GM19239 (cell line): ENCODE measurements around the gene KIF16B.

ENCODE experiments used
- DNase-seq: peaks from one replicate; pipeline ENCODE4 v3.0.0; 2011; ENCODE audit warnings: low spot score; ENCODE audit not compliant: insufficient read length
- FAIRE-seq: peaks from 2 replicates; lab custom pipeline; 2011; peaks lifted over from hg19 to GRCh38; lab: Jason Lieb, UNC

The KIF16B gene

DNA sequence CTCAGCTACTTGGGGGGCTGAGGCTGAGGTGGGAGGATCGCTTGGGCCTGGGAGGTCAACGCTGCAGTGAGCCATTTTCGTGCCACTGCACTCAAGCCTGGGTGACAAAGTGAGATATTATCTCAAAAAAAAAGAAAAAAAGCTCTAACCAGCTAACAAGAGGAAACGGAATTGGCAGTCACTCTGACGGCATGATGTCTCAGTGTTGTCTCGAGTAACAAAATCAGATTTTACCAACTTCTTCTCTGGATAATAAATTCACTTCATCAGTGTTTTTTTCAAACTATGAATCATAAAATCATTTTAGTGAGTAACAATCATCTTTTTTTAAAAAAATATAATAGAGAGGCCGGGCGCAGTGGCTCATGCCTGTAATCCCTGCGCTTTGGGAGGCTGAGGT lies 12.6 kb downstream of the KIF16B start:
- FAIRE-seq (no peak), DNase-seq (no peak)

DNA sequence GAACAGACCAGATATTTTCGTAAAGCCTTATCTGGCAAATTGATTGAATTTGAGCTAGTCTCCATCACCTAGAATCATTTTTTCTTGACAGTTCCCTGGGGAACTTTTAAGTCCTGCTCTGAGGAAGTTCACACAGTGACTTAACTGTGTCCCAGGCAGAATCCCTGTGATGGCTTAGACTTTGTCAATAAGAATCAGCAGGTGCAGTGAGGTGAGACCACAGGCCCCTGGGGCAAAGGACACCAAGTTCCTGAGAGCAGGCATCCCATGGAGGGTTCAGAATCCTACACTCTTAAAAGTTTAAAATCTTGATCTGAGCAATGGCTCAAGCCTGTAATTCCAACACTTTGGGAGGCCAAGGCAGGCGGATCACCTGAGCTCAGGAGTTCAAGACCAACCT lies 13.0 kb downstream of the KIF16B start:
- FAIRE-seq (no peak), DNase-seq (no peak)

DNA sequence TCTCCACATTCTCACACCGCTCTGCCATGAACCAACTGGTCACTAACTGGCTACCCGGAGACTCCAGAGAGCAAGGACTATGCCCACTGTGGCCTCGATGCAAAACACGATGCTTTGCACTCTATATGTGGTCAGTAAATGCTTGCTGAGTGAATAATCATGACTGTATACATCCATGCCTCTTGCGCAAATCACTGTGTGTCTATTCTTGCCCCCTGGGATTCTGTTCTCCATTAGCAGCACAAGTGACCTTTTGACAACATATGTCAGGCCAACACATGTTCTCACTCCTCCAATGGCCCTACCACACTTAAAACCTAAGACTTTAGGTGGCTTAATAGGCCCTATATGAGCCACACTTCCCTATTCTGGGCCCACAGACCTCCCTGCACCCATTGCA lies 16.9 kb downstream of the KIF16B start:
- FAIRE-seq = no peak

DNA sequence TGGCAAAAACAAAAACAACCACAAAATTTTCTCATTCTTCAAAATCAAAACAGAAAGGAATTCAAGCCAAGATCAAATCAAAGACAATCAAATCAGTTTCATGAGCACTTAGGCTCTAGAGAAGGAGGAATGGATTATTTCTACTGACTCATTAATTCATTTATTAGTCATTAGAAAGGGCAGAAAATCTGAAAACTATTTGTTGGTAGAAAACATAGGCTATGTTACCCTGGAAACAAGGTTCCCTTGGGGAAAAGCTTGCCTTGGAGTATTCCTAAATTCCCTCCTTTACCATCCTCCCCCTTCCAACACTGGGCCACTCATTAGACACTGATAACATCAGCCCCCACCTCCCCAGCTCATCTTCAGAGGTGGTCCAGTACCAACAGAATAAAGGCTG lies 17.5 kb downstream of the KIF16B start:
- DNase-seq = no peak
- FAIRE-seq = no peak

More for the DNA sequence above, 16.9 kb downstream of the KIF16B start:
- DNase-seq = no peak

DNA sequence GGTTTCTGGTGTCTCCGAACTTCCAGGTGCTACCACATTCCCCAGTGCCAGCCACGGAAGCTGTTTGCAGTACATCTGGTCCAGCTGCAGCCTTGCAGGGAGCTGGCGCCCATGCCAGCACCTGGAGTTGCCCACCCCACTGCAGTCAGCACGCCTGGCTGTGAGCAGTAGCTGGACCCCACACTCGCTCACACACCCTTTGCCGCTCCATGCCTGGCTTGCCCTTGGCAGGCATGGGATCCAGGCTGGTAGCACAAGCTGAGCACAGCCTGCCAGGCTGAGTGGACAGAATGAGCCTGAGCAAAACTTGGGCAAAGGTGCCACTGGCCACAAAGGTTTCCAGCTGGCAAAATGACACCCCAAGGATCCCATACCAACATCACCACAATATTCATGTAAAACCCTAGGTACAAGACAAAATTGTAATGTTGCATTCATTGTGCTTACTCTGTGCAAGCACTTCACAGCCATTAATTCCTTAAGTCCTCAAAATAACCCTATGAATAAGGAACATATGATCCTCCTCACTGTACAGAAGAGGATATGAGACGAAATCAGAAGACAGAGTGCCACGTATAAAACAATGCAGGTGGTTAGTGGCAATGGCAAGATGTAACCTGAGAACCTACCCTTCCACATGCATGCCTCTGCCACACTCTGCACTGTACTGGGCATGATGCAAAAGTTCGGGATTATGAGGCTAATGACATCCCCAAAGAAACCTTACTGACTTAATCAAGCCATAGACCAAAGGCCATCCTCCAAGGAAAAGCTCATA lies 18.3 kb downstream of the KIF16B start:
- no peak for FAIRE-seq

DNA sequence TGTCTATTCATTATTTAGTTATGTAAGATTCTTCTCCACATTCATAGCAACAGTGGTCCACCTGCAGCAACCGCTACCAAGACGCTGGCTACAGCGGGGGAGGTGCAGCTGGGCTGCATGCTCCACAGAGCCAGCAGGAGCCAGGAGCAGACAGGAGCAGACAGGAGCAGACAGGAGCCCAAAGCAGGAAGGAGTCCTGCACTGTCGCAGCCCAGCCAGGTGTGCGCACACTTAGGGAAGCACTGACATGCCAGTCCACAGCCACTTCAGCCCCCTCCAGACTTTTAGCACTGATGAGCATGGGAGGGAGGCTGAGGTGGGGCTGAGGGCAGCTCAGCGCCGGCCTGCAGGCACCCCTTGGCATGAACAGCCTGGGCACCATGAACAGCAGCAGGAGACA lies 19.6 kb downstream of the KIF16B start:
- DNase-seq (no peak), FAIRE-seq (no peak)

More for the DNA sequence above, 18.3 kb downstream of the KIF16B start:
- no peak for DNase-seq

DNA sequence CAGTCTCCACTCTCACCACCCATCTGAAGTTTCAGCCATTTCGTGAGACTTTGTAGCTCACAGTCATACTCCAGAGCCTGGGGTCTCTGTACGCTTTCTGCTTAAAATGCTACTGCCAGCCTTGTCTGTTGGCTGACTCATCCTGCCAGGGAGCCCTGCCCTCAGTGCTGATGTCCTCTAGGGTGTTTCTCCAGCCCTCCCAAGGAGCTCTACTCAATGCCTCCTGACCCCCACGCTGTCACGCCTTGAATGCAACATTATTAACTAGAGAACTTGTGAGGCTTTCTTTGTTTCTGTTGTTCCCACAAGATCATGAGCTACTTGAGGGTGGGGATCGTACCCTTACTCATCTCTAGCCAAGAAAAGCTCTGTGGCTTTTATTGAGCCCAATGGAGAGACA lies 20.1 kb downstream of the KIF16B start:
- DNase-seq (no peak), FAIRE-seq (no peak)

DNA sequence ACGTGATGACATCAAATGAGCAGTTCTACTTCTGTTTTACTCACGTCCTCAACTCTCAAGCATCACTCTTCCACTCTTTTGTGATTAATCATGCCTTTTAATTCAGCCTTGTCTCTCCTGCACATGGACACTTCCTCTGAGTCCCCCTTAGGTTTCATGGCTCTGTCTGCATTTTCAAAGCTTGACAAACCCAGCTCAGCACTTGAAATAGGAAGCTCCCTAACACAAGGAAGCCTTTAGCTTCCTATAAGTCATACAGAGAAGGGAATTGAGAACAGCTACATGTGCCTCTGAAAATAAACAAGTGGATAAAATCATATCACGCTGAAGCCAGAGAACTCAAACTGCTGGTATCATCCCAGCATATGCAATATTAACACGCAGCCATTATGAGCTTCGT lies 21.2 kb downstream of the KIF16B start:
- no peak for DNase-seq
- no peak for FAIRE-seq

DNA sequence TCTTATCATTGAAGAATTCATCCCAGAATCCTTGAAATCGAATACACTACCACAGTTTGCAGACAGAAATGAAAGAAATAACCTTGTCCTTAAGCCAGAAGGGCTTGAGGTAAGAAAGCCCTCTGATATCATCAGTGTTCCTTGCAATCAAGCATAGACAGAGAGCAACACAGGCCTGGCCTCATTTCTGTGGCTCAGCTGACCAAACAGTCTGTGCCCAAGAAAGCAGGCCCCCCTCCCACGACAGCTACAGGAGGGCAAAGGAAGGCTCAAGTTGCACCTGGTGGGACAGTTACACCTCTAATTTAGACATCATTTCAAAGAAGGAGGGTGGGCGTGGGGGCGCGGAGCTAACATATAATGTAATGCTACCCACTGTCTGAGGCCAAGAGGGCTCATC lies 21.6 kb downstream of the KIF16B start:
- DNase-seq = no peak
- no peak for FAIRE-seq

DNA sequence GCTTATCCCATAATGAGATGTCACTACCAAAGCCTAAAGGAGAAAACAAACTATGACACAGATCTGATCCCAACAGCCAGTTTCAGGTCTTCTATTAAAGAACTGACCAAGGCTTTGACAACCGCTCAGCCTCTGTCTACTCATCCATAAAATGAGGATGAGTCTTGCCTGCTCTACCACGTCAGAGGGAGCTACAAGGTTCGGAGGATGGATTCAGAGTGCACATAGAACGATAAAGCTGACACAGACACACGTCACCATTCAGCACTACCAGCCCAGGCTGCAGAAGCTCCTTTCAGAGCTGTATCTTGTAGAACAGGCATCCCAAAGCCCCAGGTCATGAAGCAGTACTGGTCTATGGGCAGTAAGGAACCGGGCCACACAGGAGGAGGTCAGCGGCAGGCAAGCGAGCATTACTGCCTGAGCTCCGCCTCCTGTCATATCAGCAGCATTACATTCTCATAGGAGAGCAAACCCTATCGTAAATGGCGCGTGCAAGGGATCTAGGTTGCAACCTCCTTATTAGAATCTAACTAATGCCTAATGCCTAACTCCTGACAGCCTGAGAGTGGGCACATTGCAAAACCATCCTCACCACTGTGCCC lies 25.1 kb downstream of the KIF16B start:
- FAIRE-seq (no peak), DNase-seq (no peak)

DNA sequence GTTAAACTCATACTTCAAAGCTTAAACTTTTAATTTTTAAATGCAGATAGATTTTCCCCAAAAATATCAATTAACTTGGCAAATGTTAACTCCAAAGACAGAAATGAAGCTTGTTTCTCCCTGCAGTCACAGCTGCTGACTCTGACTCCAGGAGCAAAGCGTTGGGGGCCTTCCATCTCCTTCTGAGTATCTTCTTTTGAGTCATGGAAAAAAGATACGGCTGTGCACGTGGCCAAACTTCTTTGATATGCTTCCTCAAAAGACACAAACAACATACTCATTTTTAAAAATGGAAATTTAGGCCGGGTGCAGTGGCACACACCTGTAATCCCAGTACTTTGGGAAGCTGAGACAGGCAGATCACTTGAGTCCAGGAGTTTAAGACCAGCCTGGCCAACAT lies 28.3 kb downstream of the KIF16B start:
- FAIRE-seq (no peak), DNase-seq (no peak)

DNA sequence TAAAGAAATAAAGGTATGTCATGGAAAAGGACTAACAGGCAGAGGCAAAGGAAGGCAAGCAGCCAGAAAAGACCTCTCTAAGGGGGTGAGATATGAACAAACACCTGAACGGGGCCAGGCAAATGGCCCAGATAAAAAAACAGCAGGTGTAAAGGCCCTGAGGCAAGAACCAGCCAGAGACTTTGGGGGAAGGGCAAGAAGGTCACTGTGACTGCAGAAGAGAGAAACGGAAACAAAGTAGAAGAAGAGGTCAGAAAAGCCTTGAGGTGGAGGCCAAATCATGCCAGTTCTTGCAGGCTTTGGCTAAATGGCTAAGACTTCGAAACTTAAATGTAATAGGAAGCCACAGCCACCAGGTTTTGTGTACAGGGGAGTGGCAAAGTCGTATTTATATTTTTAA lies 30.8 kb downstream of the KIF16B start:
- FAIRE-seq (no peak), DNase-seq (no peak)

DNA sequence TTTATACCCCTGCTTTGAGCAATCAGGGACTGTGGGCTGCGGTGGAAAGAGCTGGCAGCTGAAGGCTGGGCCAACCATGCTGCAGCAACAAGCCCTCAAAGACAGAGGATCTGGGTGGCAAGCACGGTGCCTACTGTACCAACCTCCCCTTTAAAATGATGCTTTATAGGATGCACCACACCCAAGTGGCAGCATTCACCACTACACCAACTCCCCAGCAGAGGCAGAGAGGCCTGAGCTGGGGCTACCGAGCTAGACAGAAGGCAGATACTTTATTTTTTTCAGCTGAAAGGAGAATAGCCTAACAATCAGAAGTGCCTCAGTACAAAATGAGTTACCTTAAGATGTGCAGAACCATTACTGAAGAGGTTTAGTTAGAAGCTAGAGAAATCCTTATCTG lies 31.4 kb downstream of the KIF16B start:
- no peak for DNase-seq
- FAIRE-seq = no peak

DNA sequence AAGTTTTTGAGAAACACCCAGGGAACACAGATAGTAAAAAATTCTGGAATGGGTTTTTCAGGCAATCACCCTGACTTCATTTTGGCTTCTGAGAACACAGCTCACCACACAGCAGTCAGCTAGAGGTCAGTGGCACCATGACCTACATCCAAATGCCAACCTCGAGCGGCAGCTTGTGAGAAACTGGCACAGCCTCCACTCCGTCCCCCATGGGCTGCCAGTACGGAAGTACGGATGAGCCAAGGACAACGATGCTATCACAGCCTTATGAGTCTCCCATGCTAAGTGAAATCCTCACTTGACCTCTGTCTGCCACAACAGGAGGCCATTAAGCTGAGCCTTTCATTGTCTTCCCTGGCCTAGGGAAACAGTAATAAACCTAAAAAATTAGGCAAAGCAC lies 32.0 kb downstream of the KIF16B start:
- DNase-seq (no peak), FAIRE-seq (no peak)

DNA sequence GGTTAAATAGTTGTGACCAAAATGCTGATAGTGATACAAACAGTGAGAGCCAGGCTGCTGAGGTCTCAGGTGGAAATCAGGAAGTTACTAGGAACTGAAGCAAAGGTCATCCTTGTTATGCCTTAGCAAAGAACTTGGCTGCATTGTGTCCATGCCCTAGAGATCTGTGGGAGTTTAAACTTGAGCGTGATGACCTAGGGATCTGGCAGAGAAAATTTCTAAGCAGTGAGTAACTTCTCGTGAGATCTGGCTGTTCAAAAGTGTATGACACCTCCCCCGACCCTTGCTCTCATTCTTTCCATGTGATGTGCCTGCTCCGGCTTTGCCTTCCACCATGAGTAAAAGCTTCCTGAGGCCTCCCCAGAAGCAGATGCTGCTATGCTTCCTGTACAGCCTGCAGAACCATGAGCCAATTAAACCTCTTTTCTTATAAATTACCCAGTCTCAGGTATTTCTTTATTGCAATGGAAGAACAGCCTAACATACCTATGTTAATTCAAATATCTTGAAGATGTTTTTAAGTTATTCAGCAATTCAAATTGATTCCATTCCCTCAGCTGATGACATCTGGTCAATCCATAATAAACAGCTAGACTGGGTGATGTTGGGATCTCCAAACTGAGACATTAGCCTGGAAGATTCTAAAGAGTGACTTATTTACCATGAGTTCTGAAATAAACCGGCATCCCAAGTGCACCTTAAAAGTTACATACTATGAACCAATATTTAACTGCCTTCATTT lies 33.8 kb downstream of the KIF16B start:
- no peak for DNase-seq
- FAIRE-seq = no peak

DNA sequence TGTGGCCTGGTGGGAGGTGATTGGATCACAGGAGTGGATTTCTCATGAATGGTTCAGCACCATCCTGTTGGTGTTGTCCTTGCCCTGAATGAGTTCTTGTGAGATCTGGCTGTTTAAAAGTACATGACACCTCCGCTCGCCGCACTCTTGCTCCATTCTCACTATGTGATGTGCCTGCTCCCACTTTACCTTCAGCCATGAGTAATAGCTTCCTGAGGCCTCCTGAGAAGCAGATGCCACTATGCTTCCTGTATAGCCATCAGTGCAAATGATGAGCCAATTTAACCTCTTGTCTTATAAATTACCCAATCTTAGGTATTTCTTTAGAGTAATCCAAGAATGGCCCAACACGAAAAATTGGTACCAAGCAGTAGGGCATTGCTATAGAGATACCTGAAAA lies 34.5 kb downstream of the KIF16B start:
- DNase-seq = no peak
- no peak for FAIRE-seq

DNA sequence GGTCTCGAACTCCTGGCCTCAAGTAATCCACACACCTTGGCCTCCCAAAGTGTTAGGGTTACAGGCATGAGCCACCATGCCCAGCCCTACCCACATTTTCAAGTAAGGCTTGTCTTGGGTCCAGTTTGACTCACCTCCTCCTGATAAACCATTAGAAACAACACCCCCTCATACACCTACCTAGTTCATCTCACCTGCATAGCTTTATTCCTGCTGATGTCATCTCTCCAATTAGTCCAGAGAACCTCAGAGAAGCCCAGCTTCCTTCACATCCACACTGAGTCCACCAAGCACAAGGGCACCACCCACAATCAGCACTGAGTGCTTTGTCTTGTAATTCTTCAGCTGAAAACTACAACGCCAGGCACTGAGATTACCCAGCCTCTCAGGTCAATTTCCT lies 35.3 kb downstream of the KIF16B start:
- DNase-seq = no peak
- no peak for FAIRE-seq

DNA sequence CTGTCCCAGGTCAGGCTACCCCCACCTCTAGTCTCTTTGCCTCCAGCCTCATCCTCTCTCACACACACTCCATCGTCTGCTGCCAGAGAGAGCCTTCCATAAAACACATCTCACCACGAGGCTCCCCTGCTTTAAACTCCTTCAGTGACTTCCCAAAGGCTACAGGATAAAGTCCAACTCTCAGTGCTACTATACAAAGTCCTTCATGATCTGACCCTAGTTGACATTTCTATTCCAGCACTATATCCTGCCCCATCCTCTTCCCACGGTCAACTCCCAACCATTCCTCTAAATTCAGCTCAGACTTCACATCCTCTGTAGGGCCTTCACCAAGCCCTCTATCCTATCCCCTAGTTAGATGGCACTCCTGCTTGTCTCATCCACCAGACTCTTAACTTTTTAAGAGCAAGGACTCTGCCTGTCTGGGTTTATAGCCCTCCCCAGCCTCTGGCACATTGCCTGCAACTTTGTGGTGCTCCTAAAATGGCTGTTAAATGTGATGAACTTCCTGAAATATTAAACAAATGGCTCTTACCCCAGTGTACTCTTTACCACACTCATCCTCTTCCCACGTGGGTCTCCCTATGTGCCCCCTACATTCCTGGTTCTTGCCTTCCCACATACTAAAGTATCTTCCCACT lies 36.1 kb downstream of the KIF16B start:
- FAIRE-seq = no peak
- no peak for DNase-seq

DNA sequence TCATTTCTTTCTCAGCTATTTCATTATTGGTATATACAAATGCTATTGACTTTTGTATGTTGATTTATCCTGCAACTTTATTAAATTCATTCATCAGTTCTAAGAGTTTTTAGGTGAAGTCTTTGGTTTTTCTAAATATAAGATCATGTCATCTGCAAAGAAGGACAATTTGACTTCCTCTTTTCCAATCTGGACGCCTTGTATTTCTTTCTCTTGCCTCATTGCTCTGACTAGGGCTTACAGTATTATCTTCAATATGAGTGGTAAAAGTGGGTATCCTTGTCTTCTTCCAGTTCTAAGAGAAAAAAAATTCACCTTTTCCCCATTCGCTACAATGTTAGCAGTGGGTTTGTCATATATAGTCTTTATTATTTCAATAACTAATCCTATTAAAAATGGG lies 38.0 kb downstream of the KIF16B start:
- DNase-seq (no peak), FAIRE-seq (no peak)

DNA sequence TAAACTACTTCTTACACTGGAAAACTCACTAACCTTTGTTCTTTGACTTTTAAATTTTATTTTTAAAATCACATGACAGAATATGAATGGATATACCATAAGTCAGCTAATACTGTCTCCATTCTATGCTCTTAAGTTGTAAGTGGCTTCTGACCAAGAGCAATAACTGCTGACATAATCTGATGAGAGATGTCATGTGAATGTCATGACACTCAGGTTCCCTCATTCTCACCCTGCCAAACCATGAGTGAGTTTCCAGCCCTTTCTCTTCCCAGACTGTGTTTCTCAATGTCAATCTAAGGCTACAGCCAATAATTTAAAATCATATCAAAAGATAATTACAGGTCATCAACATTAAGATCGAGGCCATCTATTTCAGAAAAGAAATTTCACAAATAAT lies 39.7 kb downstream of the KIF16B start:
- no peak for DNase-seq
- FAIRE-seq = no peak

DNA sequence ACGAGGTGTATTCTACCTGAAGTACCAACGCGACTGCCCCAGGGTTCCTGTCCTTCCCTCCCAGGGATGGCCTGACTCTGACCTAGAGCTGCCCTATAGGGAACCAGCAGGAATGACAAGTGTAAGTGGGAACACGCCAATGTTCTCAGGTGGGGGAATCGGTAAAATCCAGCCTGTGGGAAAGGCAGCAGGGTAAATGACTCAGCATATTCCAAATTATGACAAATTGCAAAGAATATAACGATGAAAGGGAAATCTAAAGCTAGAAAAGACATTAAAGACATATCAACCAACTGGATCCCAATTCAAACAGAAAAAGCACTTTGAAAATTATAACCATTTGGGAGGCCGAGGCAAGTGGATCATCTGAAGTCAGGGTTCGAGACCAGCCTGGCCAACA lies 41.8 kb downstream of the KIF16B start:
- DNase-seq (no peak), FAIRE-seq (no peak)
